Endodermal cell (in vitro differentiated cells): ENCODE measurements around the gene SUSD3. TPM values are rescaled to one million over a fixed set of nuclear protein-coding genes. Genes with fewer than 3 reads are reported as not detected.

ENCODE experiments used
- DNase-seq: peaks from one replicate; pipeline ENCODE4 v3.0.0-alpha.2; 2017
- H3K27ac ChIP-seq: 2 replicates; pipeline ENCODE4 v1.5.1; 2013; ENCODE audit warnings: mild to moderate bottlenecking, low read depth, low read length, moderate library complexity
- H3K27me3 ChIP-seq: 2 replicates; pipeline ENCODE4 v1.6.1; 2013; ENCODE audit warnings: mild to moderate bottlenecking, low read length, moderate library complexity; ENCODE audit not compliant: insufficient read depth, control insufficient read depth, poor library complexity, severe bottlenecking
- H3K36me3 ChIP-seq: 2 replicates; pipeline ENCODE4 v1.7.0; 2013; ENCODE audit warnings: mild to moderate bottlenecking, low read length, moderate library complexity; ENCODE audit not compliant: control insufficient read depth, insufficient read depth
- H3K4me1 ChIP-seq: one replicate; pipeline ENCODE4 v1.7.0; 2013; ENCODE audit warnings: low read length; ENCODE audit not compliant: control insufficient read depth, insufficient read depth
- H3K4me3 ChIP-seq: 2 replicates; pipeline ENCODE4 v1.5.1; 2013; ENCODE audit warnings: mild to moderate bottlenecking, low read length, moderate library complexity
- H3K9ac ChIP-seq: 2 replicates; pipeline ENCODE4 v1.6.1; 2013; ENCODE audit warnings: mild to moderate bottlenecking, low read length, moderate library complexity; ENCODE audit not compliant: poor library complexity, severe bottlenecking; ENCODE audit errors: extremely low read depth
- H3K9me3 ChIP-seq: 2 replicates; pipeline ENCODE4 v1.6.1; 2013; ENCODE audit warnings: mild to moderate bottlenecking, low read length, moderate library complexity; ENCODE audit not compliant: control insufficient read depth
- H3K27ac Mint-ChIP-seq: 2 replicates; pipeline ENCODE4 v1.8.0; 2020; ENCODE audit warnings: mixed read lengths
- H3K27me3 Mint-ChIP-seq: 2 replicates; pipeline ENCODE4 v1.8.0; 2021; ENCODE audit warnings: mild to moderate bottlenecking, mixed read lengths; ENCODE audit not compliant: insufficient read depth
- H3K36me3 Mint-ChIP-seq: 2 replicates; pipeline ENCODE4 v1.8.0; 2020; ENCODE audit warnings: low read depth, mixed read lengths
- H3K4me1 Mint-ChIP-seq: 2 replicates; pipeline ENCODE4 v1.8.0; 2020; ENCODE audit warnings: mixed read lengths
- H3K4me3 Mint-ChIP-seq: 2 replicates; pipeline ENCODE4 v1.8.0; 2020; ENCODE audit warnings: mild to moderate bottlenecking, moderate library complexity, mixed read lengths
- H3K9me3 Mint-ChIP-seq: 2 replicates; pipeline ENCODE4 v1.8.0; 2020; ENCODE audit warnings: mild to moderate bottlenecking, mixed read lengths
- CTCF ChIP-seq: fragments of 200-600 bp; sonication (generic); conservative IDR thresholded peaks from 2 replicates; pipeline ENCODE4 v1.5.0; 2021; ENCODE audit warnings: antibody characterized with exemption, mild to moderate bottlenecking
- WGBS, 2 experiments: methylation state at CpG; one replicate each; pipeline versions ENCODE4 v1.1.5 to v1.1.7; 2013; ENCODE audit warnings: missing lambda C conversion rate in 2 of 2, mixed read lengths in 1 of 2; ENCODE audit not compliant: insufficient coverage in 1 of 2, insufficient read length in 1 of 2; 5-methylcytosine and 5-hydroxymethylcytosine counted together
- total RNA-seq, 2 donors: library from RNA; stranded (reverse); fragmentation: NEBNext Ultra II Directional in 1 of 2; extraction: Animal tissue kit (Norgen Biotek cat#: 25700) in 1 of 2; gene quantifications; 2 replicates in 1 of 2; 3 replicates in 1 of 2; pipeline ENCODE4 v1.2.1, GENCODE V29; 2021

Gene SUSD3
- total RNA-seq, 2 donors from 2014 or later, result 5.1 to 5.9 TPM

GRCh38 chr9:93132287-93132927 is 73.9 kb downstream of the SUSD3 start:
- DNase-seq, result peak; percentile 57
- Mint-ChIP-seq H3K4me1 (peaks cover 15% of the 10 kb centered on the region), H3K27ac (peak overlapping the region; percentile 48), H3K9me3 (no peaks in the 10 kb centered on the region), H3K27me3 (peaks cover 19% of the 10 kb centered on the region), H3K36me3 (no peaks in the 10 kb centered on the region), H3K4me3 (peak overlapping the region; percentile 72)
- TF ChIP-seq CTCF, result no peak
- Histone ChIP-seq H3K27me3 (peaks cover 10% of the 10 kb centered on the region), H3K4me1 (peaks cover 8% of the 10 kb centered on the region), H3K36me3 (no peaks in the 10 kb centered on the region), H3K4me3 (peak overlapping the region; percentile 82), H3K27ac (no peak overlapping the region), H3K9ac (peak overlapping the region; percentile 83), H3K9me3 (no peaks in the 10 kb centered on the region)
- WGBS, 2 experiments, result 70 to 79% methylated on average over 10 to 12 of the region's 12 CpGs

DNA sequence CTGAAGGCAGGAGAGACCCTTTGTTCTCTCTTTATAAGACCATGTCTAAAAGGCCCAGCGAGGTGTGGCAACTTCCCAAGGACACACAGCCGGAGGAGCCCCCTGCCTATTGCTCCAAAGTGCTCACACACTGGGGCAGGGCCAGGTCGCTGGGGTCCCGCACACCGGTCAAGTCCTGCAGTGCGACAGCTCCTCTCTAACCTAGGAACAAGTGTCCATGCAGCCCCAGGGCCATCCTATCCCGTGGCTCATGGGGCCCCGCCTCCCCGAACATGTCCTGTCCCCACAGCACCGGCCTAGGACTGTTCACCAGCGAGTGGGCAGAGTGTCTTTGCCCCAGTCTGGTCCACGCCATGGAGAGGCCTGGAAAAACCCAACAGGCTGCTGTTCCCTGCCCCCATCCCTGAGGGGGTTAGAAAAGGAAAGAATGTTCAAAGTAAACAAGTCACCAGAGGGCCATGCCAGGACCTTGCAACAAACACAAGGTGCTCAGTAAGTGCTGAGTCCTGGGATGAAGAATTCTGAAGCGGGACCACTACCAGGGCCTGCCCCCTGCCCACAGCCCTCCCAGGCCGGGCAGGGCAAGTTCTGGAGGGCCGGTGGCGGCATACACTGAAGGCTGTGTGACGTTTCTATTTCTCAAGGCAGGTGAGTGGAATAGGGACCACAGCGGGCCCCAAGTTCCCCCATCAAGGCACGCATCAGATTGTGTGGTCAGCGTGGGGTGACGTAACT is 74.6 kb downstream of the SUSD3 start:
- H3K27ac Mint-ChIP-seq, result peak overlapping the region; percentile 66
- peak overlapping the region; percentile 72 for H3K4me3 Mint-ChIP-seq
- Histone ChIP-seq H3K27me3 (peaks cover 10% of the 10 kb centered on the region), H3K27ac (no peak overlapping the region), H3K9me3 (no peaks in the 10 kb centered on the region), H3K4me3 (peak overlapping the region; percentile 82), H3K4me1 (peaks cover 8% of the 10 kb centered on the region), H3K36me3 (no peaks in the 10 kb centered on the region), H3K9ac (peak overlapping the region; percentile 83)
- H3K9me3 Mint-ChIP-seq, result no peaks in the 10 kb centered on the region
- H3K4me1 Mint-ChIP-seq, result peaks cover 15% of the 10 kb centered on the region
- peaks cover 19% of the 10 kb centered on the region for H3K27me3 Mint-ChIP-seq
- no peak for TF ChIP-seq CTCF
- peak; percentile 69 for DNase-seq
- no peaks in the 10 kb centered on the region for H3K36me3 Mint-ChIP-seq
- WGBS, 2 experiments, result 43 to 76% methylated on average over 6 to 21 of the region's 21 CpGs

- peak; percentile 85 for DNase-seq
- H3K9me3 Mint-ChIP-seq, result no peaks in the 10 kb centered on the region
- Histone ChIP-seq H3K27ac (peak overlapping the region; percentile 57), H3K27me3 (peaks cover 10% of the 10 kb centered on the region), H3K9me3 (no peaks in the 10 kb centered on the region), H3K36me3 (no peaks in the 10 kb centered on the region), H3K4me1 (peaks cover 8% of the 10 kb centered on the region), H3K9ac (peak overlapping the region; percentile 83), H3K4me3 (peak overlapping the region; percentile 82)
- peaks cover 15% of the 10 kb centered on the region for H3K4me1 Mint-ChIP-seq
- H3K4me3 Mint-ChIP-seq, result peak overlapping the region; percentile 72
- WGBS, 2 experiments, result 0 to 2% methylated on average over 6 to 34 of the region's 34 CpGs
- H3K27ac Mint-ChIP-seq, result peak overlapping the region; percentile 66
- no peak for TF ChIP-seq CTCF
- no peaks in the 10 kb centered on the region for H3K36me3 Mint-ChIP-seq
- H3K27me3 Mint-ChIP-seq, result peaks cover 19% of the 10 kb centered on the region
These were observed 75.1 kb downstream of the SUSD3 start for GRCh38 chr9:93133681-93134014.
